ENCODE data around the gene ACBD3.

ACBD3 gene

GRCh38 chr1:226110249-226111097 lies 76.1 kb downstream of the ACBD3 start:
- peak overlapping the region; percentile 91 for H3K9ac ChIP-seq (ENCODE audit: low read depth, low read length)
- H4K20me1 ChIP-seq (ENCODE audit: insufficient read depth, low read length) = no peaks in the 10 kb centered on the region
- H3K79me2 ChIP-seq (ENCODE audit: insufficient read depth, low read length) = no peaks in the 10 kb centered on the region
- TF ChIP-seq EZH2 (IDR thresholded peaks at IDR 0.05; ENCODE audit: borderline replicate concordance, low read depth, low read length, severe bottlenecking) (no peak), CTCF (IDR thresholded peaks at IDR 0.05; ENCODE audit: borderline replicate concordance, extremely low read depth, low read length, poor library complexity, severe bottlenecking) (no peak)
- peak; percentile 61 for DNase-seq
- H3K4me1 ChIP-seq (ENCODE audit: insufficient read depth, low read length) = peaks cover 22% of the 10 kb centered on the region
- peak; percentile 75 for ATAC-seq (ENCODE audit: insufficient read depth, low read depth)
- H3K36me3 ChIP-seq (ENCODE audit: insufficient read depth, low read length) = no peaks in the 10 kb centered on the region
- peak overlapping the region; percentile 75 for H3K27ac ChIP-seq (ENCODE audit: low read length)
- peak overlapping the region; percentile 81 for H2AFZ ChIP-seq (ENCODE audit: low read depth, low read length)
- no peaks in the 10 kb centered on the region for H3K9me3 ChIP-seq (ENCODE audit: insufficient read depth, low read length, severe bottlenecking)
- H3K27me3 ChIP-seq (ENCODE audit: insufficient read depth, low read length, poor library complexity) = no peaks in the 10 kb centered on the region
- H3K4me2 ChIP-seq (ENCODE audit: insufficient read depth, low read length) = peak overlapping the region; percentile 85
- H3K4me3 ChIP-seq (ENCODE audit: low read depth in 1 of 2, low read length in 2 of 2) = peak overlapping the region; percentile 62 to 87

GRCh38 chr1:226109829-226110248 lies 76.7 kb downstream of the ACBD3 start:
- Histone ChIP-seq H4K20me1 (ENCODE audit: insufficient read depth, low read length) (no peaks in the 10 kb centered on the region), H3K4me2 (ENCODE audit: insufficient read depth, low read length) (peak overlapping the region; percentile 85), H3K36me3 (ENCODE audit: insufficient read depth, low read length) (no peaks in the 10 kb centered on the region), H3K9ac (ENCODE audit: low read depth, low read length) (peak overlapping the region; percentile 91), H3K4me1 (ENCODE audit: insufficient read depth, low read length) (peaks cover 22% of the 10 kb centered on the region), H3K27ac (ENCODE audit: low read length) (peak overlapping the region; percentile 75), H3K4me3 (ENCODE audit: low read depth in 1 of 2, low read length in 2 of 2) (peak overlapping the region; percentile 62 to 87), H3K79me2 (ENCODE audit: insufficient read depth, low read length) (no peaks in the 10 kb centered on the region), H2AFZ (ENCODE audit: low read depth, low read length) (peak overlapping the region; percentile 81), H3K27me3 (ENCODE audit: insufficient read depth, low read length, poor library complexity) (no peaks in the 10 kb centered on the region), H3K9me3 (ENCODE audit: insufficient read depth, low read length, severe bottlenecking) (no peaks in the 10 kb centered on the region)
- ATAC-seq (ENCODE audit: insufficient read depth, low read depth) = peak; percentile 82
- peak; percentile 89 for DNase-seq
- peak; percentile 41 for TF ChIP-seq CTCF (IDR thresholded peaks at IDR 0.05; ENCODE audit: borderline replicate concordance, extremely low read depth, low read length, poor library complexity, severe bottlenecking)
- no peak for TF ChIP-seq EZH2 (IDR thresholded peaks at IDR 0.05; ENCODE audit: borderline replicate concordance, low read depth, low read length, severe bottlenecking)

GRCh38 chr1:226108935-226109828 lies 77.4 kb downstream of the ACBD3 start:
- Histone ChIP-seq H3K36me3 (ENCODE audit: insufficient read depth, low read length) (no peaks in the 10 kb centered on the region), H3K79me2 (ENCODE audit: insufficient read depth, low read length) (no peaks in the 10 kb centered on the region), H2AFZ (ENCODE audit: low read depth, low read length) (peak overlapping the region; percentile 68), H3K4me3 (ENCODE audit: low read depth in 1 of 2, low read length in 2 of 2) (peak overlapping the region in 1 of 2 experiments; percentile 62; a peak in 2 of 4 replicates), H3K4me1 (ENCODE audit: insufficient read depth, low read length) (peaks cover 22% of the 10 kb centered on the region), H3K9me3 (ENCODE audit: insufficient read depth, low read length, severe bottlenecking) (no peaks in the 10 kb centered on the region), H4K20me1 (ENCODE audit: insufficient read depth, low read length) (no peaks in the 10 kb centered on the region), H3K9ac (ENCODE audit: low read depth, low read length) (peak overlapping the region; percentile 17; the same call in 1 of the 2 replicates), H3K27ac (ENCODE audit: low read length) (no peak overlapping the region), H3K27me3 (ENCODE audit: insufficient read depth, low read length, poor library complexity) (no peaks in the 10 kb centered on the region), H3K4me2 (ENCODE audit: insufficient read depth, low read length) (peak overlapping the region; percentile 85)
- DNase-seq (no peak), ATAC-seq (ENCODE audit: insufficient read depth, low read depth) (no peak; the same call in 2 of the 3 replicates)
- no peak for TF ChIP-seq CTCF (IDR thresholded peaks at IDR 0.05; ENCODE audit: borderline replicate concordance, extremely low read depth, low read length, poor library complexity, severe bottlenecking)
- no peak for TF ChIP-seq EZH2 (IDR thresholded peaks at IDR 0.05; ENCODE audit: borderline replicate concordance, low read depth, low read length, severe bottlenecking)
